ENCODE data around the gene CCDC9B.

GRCh38 chr15:40365624-40366456, 25.1 kb upstream of the CCDC9B start:
- TF ChIP-seq CTCF (IDR thresholded peaks at IDR 0.05), result no peak
- TF ChIP-seq ZFX (IDR thresholded peaks at IDR 0.05; ENCODE audit: borderline replicate concordance), result no peak

Data from 22Rv1 (cell line).